Ishikawa (cell line): ENCODE measurements around the gene PANX2.

Experiments
- CEBPB ChIP-seq: IDR thresholded peaks from 2 replicates; pipeline ENCODE4 v1.6.1; 2012
- EGR1 ChIP-seq: IDR thresholded peaks from 2 replicates; pipeline ENCODE4 v1.6.1; 2012
- EP300 ChIP-seq: IDR thresholded peaks from 2 replicates; pipeline ENCODE4 v1.6.1; 2012; ENCODE audit warnings: borderline replicate concordance
- NFIC ChIP-seq: IDR thresholded peaks from 2 replicates; pipeline ENCODE4 v1.6.1; 2012
- TAF1 ChIP-seq: IDR thresholded peaks from 2 replicates; pipeline ENCODE4 v1.6.1; 2012; ENCODE audit warnings: low read depth, mild to moderate bottlenecking
- TCF12 ChIP-seq: IDR thresholded peaks from 2 replicates; pipeline ENCODE4 v1.6.1; 2012; ENCODE audit warnings: low read depth
- YY1 ChIP-seq: IDR thresholded peaks from 2 replicates; pipeline ENCODE4 v1.6.1; 2012; ENCODE audit warnings: low read depth
- ZBTB7A ChIP-seq: IDR thresholded peaks from 2 replicates; pipeline ENCODE4 v1.6.1; 2012; ENCODE audit warnings: low read depth
- TF ChIP-seq, protein P1 (sequence below): IDR thresholded peaks from 2 replicates; pipeline ENCODE4 v1.6.1; 2012
- TF ChIP-seq, protein P2 (sequence below): IDR thresholded peaks from 2 replicates; pipeline ENCODE4 v1.6.1; 2012

DNA sequence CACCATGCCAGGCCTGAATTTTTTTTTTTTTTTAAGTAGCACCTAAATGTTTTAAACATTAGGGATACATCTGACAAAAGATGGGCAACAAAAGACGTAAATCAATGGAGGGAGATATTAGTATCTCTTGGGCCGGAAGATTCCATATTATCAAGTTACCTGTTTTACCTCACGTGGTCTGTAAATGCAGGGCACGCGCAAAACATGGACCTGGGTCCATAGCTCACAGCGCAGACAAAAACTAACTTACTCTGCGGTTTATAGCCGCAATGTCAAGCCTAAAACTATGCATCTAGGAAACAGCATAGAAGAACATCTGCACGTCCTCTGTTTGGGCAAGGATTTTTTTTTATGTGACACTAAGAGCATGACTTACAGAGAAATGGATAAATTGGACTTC, 31.5 kb upstream of the PANX2 start:
- TF ChIP-seq TCF12 (no peak), YY1 (no peak), TAF1 (no peak), EGR1 (no peak), NFIC (no peak), ZBTB7A (no peak), EP300 (no peak), CEBPB (no peak)
- TF ChIP-seq, protein P1, sequence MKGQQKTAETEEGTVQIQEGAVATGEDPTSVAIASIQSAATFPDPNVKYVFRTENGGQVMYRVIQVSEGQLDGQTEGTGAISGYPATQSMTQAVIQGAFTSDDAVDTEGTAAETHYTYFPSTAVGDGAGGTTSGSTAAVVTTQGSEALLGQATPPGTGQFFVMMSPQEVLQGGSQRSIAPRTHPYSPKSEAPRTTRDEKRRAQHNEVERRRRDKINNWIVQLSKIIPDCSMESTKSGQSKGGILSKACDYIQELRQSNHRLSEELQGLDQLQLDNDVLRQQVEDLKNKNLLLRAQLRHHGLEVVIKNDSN, result no peak
- TF ChIP-seq, protein P2, sequence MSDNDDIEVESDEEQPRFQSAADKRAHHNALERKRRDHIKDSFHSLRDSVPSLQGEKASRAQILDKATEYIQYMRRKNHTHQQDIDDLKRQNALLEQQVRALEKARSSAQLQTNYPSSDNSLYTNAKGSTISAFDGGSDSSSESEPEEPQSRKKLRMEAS, result no peak
